KMS-11 (cell line): ENCODE data around the gene IARS2.
A peak's percentile ranks its signal among the peaks of the same experiment; 100 is the strongest.

Source experiments
- H2AFZ ChIP-seq: fragments of 200-600 bp; sonication (generic); 2 replicates; pipeline ENCODE4 v1.6.1; 2016; ENCODE audit warnings: antibody characterized with exemption, mixed run types, low read depth
- H3K27ac ChIP-seq: fragments of 200-600 bp; sonication (generic); 2 replicates; pipeline ENCODE4 v1.6.1; 2016; ENCODE audit warnings: mild to moderate bottlenecking, mixed run types
- H3K27me3 ChIP-seq: fragments of 200-600 bp; sonication (generic); 2 replicates; pipeline ENCODE4 v1.6.1; 2017; ENCODE audit warnings: mild to moderate bottlenecking, low read depth, mixed run types, moderate library complexity; ENCODE audit not compliant: insufficient read depth
- H3K36me3 ChIP-seq: fragments of 200-600 bp; sonication (generic); 2 replicates; pipeline ENCODE4 v1.6.1; 2017; ENCODE audit warnings: mild to moderate bottlenecking, mixed run types; ENCODE audit not compliant: insufficient read depth
- H3K4me1 ChIP-seq: fragments of 200-600 bp; sonication (generic); 2 replicates; pipeline ENCODE4 v1.6.1; 2016; ENCODE audit warnings: mild to moderate bottlenecking, low read depth, mixed run types; ENCODE audit not compliant: poor library complexity, severe bottlenecking
- H3K4me2 ChIP-seq: fragments of 200-600 bp; sonication (generic); 2 replicates; pipeline ENCODE4 v1.7.0; 2016; ENCODE audit warnings: mild to moderate bottlenecking, mixed run types
- H3K4me3 ChIP-seq: fragments of 200-600 bp; sonication (generic); IDR thresholded peaks from 2 replicates; pipeline ENCODE4 v1.6.1; 2017; ENCODE audit warnings: low read depth, low read length, mixed read lengths; ENCODE audit not compliant: insufficient read depth
- H3K79me2 ChIP-seq: fragments of 200-600 bp; sonication (generic); 2 replicates; pipeline ENCODE4 v1.6.1; 2016; ENCODE audit warnings: low read depth, mixed run types; ENCODE audit not compliant: insufficient read depth
- H3K9ac ChIP-seq: fragments of 200-600 bp; sonication (generic); 2 replicates; pipeline ENCODE4 v1.6.1; 2016; ENCODE audit warnings: mild to moderate bottlenecking, mixed run types
- H4K20me1 ChIP-seq: fragments of 200-600 bp; sonication (generic); 2 replicates; pipeline ENCODE4 v1.6.1; 2016; ENCODE audit warnings: mild to moderate bottlenecking, mixed run types; ENCODE audit not compliant: insufficient read depth
- CTCF ChIP-seq: fragments of 200-600 bp; sonication (generic); conservative IDR thresholded peaks from 2 replicates; pipeline ENCODE4 v1.6.1; 2017; ENCODE audit warnings: low read depth, mild to moderate bottlenecking, antibody characterized with exemption, low read length, moderate library complexity, mixed read lengths

Gene IARS2

DNA sequence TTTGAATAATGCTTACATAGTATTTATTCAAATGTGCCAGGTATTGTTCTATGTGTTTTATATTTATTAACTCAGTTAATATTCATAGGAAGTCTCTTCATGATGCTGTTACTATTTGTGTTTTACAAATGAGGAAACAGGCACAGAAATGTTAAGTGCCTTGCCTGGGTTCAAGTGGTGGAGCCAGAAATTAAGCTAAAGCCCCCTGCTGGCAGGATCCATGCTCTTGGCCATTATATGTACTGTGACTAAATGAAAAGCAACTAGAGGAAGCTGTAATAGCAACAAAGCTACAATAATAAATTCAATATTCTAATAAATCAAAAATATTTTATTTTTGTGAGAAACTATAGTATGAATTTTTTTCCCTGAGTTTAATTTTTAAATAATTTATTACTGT, 30.0 kb downstream of the IARS2 start:
- Histone ChIP-seq H3K4me3 (no peak overlapping the region), H3K4me2 (no peak overlapping the region), H3K27me3 (no peaks in the 10 kb centered on the region), H3K36me3 (no peaks in the 10 kb centered on the region), H3K4me1 (no peaks in the 10 kb centered on the region), H3K9ac (no peak overlapping the region), H3K27ac (no peak overlapping the region), H2AFZ (no peak overlapping the region), H4K20me1 (no peaks in the 10 kb centered on the region), H3K79me2 (no peaks in the 10 kb centered on the region)
- peak; percentile 55 for TF ChIP-seq CTCF

- no peaks in the 10 kb centered on the region for H3K4me1 ChIP-seq
- H3K36me3 ChIP-seq, result no peaks in the 10 kb centered on the region
- H3K79me2 ChIP-seq, result no peaks in the 10 kb centered on the region
- no peak overlapping the region for H3K4me3 ChIP-seq
- no peak for TF ChIP-seq CTCF
- no peak overlapping the region for H3K9ac ChIP-seq
- H3K27me3 ChIP-seq, result no peaks in the 10 kb centered on the region
- no peaks in the 10 kb centered on the region for H4K20me1 ChIP-seq
- no peak overlapping the region for H3K4me2 ChIP-seq
- H3K27ac ChIP-seq, result no peak overlapping the region
- no peak overlapping the region for H2AFZ ChIP-seq
Observed at GRCh38 chr1:220124542-220124941, 30.6 kb downstream of the IARS2 start.

DNA sequence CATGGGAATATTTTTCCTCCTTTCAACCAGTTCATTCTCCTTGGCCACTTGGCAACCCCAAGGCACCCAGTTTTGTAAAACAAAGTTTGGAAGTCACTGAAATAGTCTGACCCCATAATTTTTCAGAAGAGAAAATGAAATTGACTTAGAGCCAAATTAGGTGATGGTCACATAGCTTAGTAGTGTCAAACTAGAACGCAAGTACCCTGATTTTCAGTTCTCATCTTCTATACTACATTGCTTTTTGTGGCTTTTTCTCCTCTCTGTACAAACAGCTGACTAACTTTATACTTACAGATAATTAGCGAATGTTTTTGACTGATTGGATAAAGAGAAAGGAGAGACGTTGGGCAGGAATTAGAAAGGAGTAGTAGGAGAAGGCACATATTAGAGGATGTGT, 33.1 kb downstream of the IARS2 start:
- no peaks in the 10 kb centered on the region for H4K20me1 ChIP-seq
- no peak overlapping the region for H3K4me2 ChIP-seq
- no peaks in the 10 kb centered on the region for H3K79me2 ChIP-seq
- no peak overlapping the region for H3K27ac ChIP-seq
- H3K27me3 ChIP-seq, result no peaks in the 10 kb centered on the region
- no peaks in the 10 kb centered on the region for H3K4me1 ChIP-seq
- TF ChIP-seq CTCF, result no peak
- no peak overlapping the region for H2AFZ ChIP-seq
- no peak overlapping the region for H3K9ac ChIP-seq
- no peaks in the 10 kb centered on the region for H3K36me3 ChIP-seq
- no peak overlapping the region for H3K4me3 ChIP-seq

- H3K79me2 ChIP-seq, result no peaks in the 10 kb centered on the region
- no peak overlapping the region for H3K4me3 ChIP-seq
- no peak overlapping the region for H2AFZ ChIP-seq
- no peak overlapping the region for H3K4me2 ChIP-seq
- no peaks in the 10 kb centered on the region for H3K27me3 ChIP-seq
- no peak overlapping the region for H3K9ac ChIP-seq
- no peak overlapping the region for H3K27ac ChIP-seq
- TF ChIP-seq CTCF, result no peak
- H3K36me3 ChIP-seq, result no peaks in the 10 kb centered on the region
- no peaks in the 10 kb centered on the region for H3K4me1 ChIP-seq
- no peaks in the 10 kb centered on the region for H4K20me1 ChIP-seq
Observed at GRCh38 chr1:220129479-220130210, 35.7 kb downstream of the IARS2 start.
